BLaER1 (cell line): ENCODE measurements around the gene UBE2M.

Source experiments
- H3K27ac ChIP-seq: shearing (Covaris generic); formaldehyde crosslinking; 2 replicates; pipeline ENCODE4 v1.8.1; 2022
- H3K27me3 ChIP-seq: shearing (Covaris generic); formaldehyde crosslinking; 2 replicates; pipeline ENCODE4 v1.8.1; 2022
- H3K36me3 ChIP-seq: shearing (Covaris generic); formaldehyde crosslinking; 2 replicates; pipeline ENCODE4 v1.8.1; 2022
- H3K4me1 ChIP-seq: shearing (Covaris generic); formaldehyde crosslinking; 2 replicates; pipeline ENCODE4 v1.8.1; 2022
- H3K4me2 ChIP-seq: shearing (Covaris generic); formaldehyde crosslinking; 2 replicates; pipeline ENCODE4 v1.8.1; 2022
- H3K4me3 ChIP-seq: shearing (Covaris generic); formaldehyde crosslinking; 2 replicates; pipeline ENCODE4 v1.8.1; 2022
- H3K9ac ChIP-seq: shearing (Covaris generic); formaldehyde crosslinking; 2 replicates; pipeline ENCODE4 v1.8.1; 2022
- H3K9me3 ChIP-seq: shearing (Covaris generic); formaldehyde crosslinking; 2 replicates; pipeline ENCODE4 v1.8.1; 2022
- H4K20me1 ChIP-seq: shearing (Covaris generic); formaldehyde crosslinking; 2 replicates; pipeline ENCODE4 v1.8.1; 2022
- Cebpa-rat ChIP-seq: shearing (Covaris generic); IDR thresholded peaks from 2 replicates; pipeline ENCODE4 v1.8.1; 2022

UBE2M gene

GRCh38 chr19:58570770-58571574, 12.6 kb upstream of the UBE2M start:
- Histone ChIP-seq H3K27ac (peak overlapping the region; percentile 96), H3K9ac (peak overlapping the region; percentile 92), H4K20me1 (no peaks in the 10 kb centered on the region), H3K4me2 (peak overlapping the region; percentile 100), H3K36me3 (peaks cover 25% of the 10 kb centered on the region), H3K9me3 (no peaks in the 10 kb centered on the region), H3K27me3 (no peaks in the 10 kb centered on the region), H3K4me1 (peaks cover 65% of the 10 kb centered on the region), H3K4me3 (peak overlapping the region; percentile 82)
- peak; percentile 72; the same call in 1 of the 2 replicates for TF ChIP-seq Cebpa-rat

- Histone ChIP-seq H4K20me1 (no peaks in the 10 kb centered on the region), H3K36me3 (peaks cover 29% of the 10 kb centered on the region), H3K9me3 (no peaks in the 10 kb centered on the region), H3K9ac (peak overlapping the region; percentile 92), H3K27ac (peak overlapping the region; percentile 96), H3K4me3 (peak overlapping the region; percentile 82), H3K4me1 (peaks cover 65% of the 10 kb centered on the region), H3K27me3 (no peaks in the 10 kb centered on the region), H3K4me2 (peak overlapping the region; percentile 100)
- peak; percentile 88 for TF ChIP-seq Cebpa-rat
Observed at GRCh38 chr19:58569943-58570670, 11.7 kb upstream of the UBE2M start.

DNA sequence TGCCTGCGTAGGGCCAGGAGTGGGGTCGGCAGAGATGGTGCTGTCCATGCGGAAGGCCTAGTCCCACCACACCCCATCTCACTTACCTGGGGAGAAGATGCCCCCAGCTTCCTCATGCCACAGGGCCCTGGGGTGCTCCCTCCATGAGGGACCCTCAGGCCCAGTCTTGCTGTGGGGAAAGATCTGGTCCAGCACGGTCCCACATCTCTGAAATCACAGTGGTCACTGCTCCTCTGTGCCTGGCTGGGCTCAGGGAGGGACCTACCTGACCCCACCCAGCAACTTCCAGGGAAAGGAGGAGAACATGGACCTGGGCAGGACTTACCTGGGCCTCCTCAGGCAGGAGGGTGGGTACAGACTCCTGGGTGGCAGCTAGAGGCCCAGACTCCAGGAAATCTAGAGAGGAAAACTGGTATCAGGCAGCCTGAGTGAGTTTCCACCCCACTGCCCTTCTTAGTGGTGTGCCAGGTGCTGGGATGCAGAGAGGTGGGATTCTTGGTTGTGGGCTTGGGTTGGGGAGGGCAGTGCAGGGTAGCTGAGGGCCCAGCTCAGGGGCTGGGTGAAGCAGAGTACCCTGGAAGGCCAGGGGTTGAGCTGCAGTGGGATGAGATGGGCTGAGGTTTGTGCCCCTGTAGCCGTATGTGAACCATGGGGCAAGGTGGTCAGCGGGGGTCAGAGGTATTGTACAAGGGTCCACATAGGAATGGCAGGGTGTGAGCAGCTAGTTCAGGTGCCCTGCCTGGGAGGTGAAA, 11.0 kb upstream of the UBE2M start:
- H4K20me1 ChIP-seq: no peaks in the 10 kb centered on the region
- H3K4me2 ChIP-seq: peak overlapping the region; percentile 100
- peak overlapping the region; percentile 96 for H3K27ac ChIP-seq
- H3K4me1 ChIP-seq: peaks cover 64% of the 10 kb centered on the region
- no peaks in the 10 kb centered on the region for H3K27me3 ChIP-seq
- H3K4me3 ChIP-seq: peak overlapping the region; percentile 82; the same call in 1 of the 2 replicates
- TF ChIP-seq Cebpa-rat: no peak
- no peaks in the 10 kb centered on the region for H3K9me3 ChIP-seq
- H3K36me3 ChIP-seq: peaks cover 31% of the 10 kb centered on the region
- peak overlapping the region; percentile 92 for H3K9ac ChIP-seq

- H3K4me2 ChIP-seq: peak overlapping the region; percentile 100
- no peak overlapping the region for H3K4me3 ChIP-seq
- H4K20me1 ChIP-seq: no peaks in the 10 kb centered on the region
- TF ChIP-seq Cebpa-rat: no peak
- peak overlapping the region; percentile 96 for H3K27ac ChIP-seq
- H3K4me1 ChIP-seq: peaks cover 64% of the 10 kb centered on the region
- no peaks in the 10 kb centered on the region for H3K27me3 ChIP-seq
- 0 out of 2 replicates have a peak overlapping the region, but pooled peaks have one; percentile 40 for H3K9ac ChIP-seq
- H3K36me3 ChIP-seq: peaks cover 31% of the 10 kb centered on the region
- no peaks in the 10 kb centered on the region for H3K9me3 ChIP-seq
Observed at GRCh38 chr19:58568453-58569130, 10.2 kb upstream of the UBE2M start.

GRCh38 chr19:58566989-58567388, 8.6 kb upstream of the UBE2M start:
- Histone ChIP-seq H3K4me3 (no peak overlapping the region), H3K36me3 (peaks cover 31% of the 10 kb centered on the region), H3K9ac (no peak overlapping the region), H3K4me2 (no peak overlapping the region), H4K20me1 (no peaks in the 10 kb centered on the region), H3K27ac (no peak overlapping the region), H3K9me3 (no peaks in the 10 kb centered on the region), H3K4me1 (peaks cover 74% of the 10 kb centered on the region), H3K27me3 (no peaks in the 10 kb centered on the region)
- TF ChIP-seq Cebpa-rat: no peak

GRCh38 chr19:58563823-58564222, 5.4 kb upstream of the UBE2M start:
- Histone ChIP-seq H3K27me3 (no peaks in the 10 kb centered on the region), H3K27ac (peak overlapping the region; percentile 99), H3K9me3 (no peaks in the 10 kb centered on the region), H3K4me1 (peaks cover 70% of the 10 kb centered on the region), H3K36me3 (peaks cover 26% of the 10 kb centered on the region), H3K4me2 (peak overlapping the region; percentile 89), H3K4me3 (peak overlapping the region; percentile 63), H4K20me1 (no peaks in the 10 kb centered on the region), H3K9ac (peak overlapping the region; percentile 69)
- TF ChIP-seq Cebpa-rat: no peak

GRCh38 chr19:58563034-58563573, 4.7 kb upstream of the UBE2M start:
- no peak for TF ChIP-seq Cebpa-rat
- Histone ChIP-seq H3K27me3 (no peaks in the 10 kb centered on the region), H3K36me3 (peaks cover 21% of the 10 kb centered on the region), H3K9me3 (no peaks in the 10 kb centered on the region), H3K4me1 (peaks cover 63% of the 10 kb centered on the region), H3K27ac (peak overlapping the region; percentile 99), H3K4me3 (peak overlapping the region; percentile 63), H3K9ac (peak overlapping the region; percentile 69), H3K4me2 (peak overlapping the region; percentile 89), H4K20me1 (peaks cover under 1% of the 10 kb centered on the region; the same call in 1 of the 2 replicates)

- Histone ChIP-seq H3K27me3 (no peaks in the 10 kb centered on the region), H3K4me3 (peak overlapping the region; percentile 63), H3K27ac (peak overlapping the region; percentile 99), H4K20me1 (peaks cover 7% of the 10 kb centered on the region), H3K9ac (peak overlapping the region; percentile 69), H3K36me3 (peaks cover 18% of the 10 kb centered on the region), H3K4me2 (peak overlapping the region; percentile 89), H3K4me1 (peaks cover 60% of the 10 kb centered on the region), H3K9me3 (no peaks in the 10 kb centered on the region)
- no peak for TF ChIP-seq Cebpa-rat
Observed at GRCh38 chr19:58562122-58563033, 4.0 kb upstream of the UBE2M start.
